ENCODE data around the gene DEFB124.
"Not testable (repeated sequence)": the region's sequence is repeated elsewhere in the genome, so short reads cannot be mapped to it uniquely, and the experiment has no call there.

Gene DEFB124

DNA sequence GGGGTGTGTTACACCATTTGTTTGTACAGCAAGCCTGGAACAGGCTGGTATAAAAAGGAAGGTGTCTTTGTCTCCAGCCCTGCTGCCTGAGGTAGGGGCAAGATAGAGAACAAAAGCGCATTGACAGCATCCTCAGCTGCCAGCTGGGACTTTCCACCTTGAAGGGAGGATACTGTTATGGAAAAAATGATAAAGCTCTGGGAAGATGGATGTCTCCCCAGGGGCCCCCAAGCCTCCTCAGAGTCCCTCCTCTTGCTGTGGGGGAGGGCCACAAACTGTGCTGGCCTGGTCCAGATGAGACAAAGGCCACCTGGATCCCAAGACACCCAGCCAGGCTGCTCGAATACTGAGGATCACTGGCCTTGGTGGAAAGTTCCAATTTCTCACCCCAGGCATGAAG is 13.2 kb upstream of the DEFB124 start:
- DNase-seq (ENCODE audit: low read depth): no peak

DNA sequence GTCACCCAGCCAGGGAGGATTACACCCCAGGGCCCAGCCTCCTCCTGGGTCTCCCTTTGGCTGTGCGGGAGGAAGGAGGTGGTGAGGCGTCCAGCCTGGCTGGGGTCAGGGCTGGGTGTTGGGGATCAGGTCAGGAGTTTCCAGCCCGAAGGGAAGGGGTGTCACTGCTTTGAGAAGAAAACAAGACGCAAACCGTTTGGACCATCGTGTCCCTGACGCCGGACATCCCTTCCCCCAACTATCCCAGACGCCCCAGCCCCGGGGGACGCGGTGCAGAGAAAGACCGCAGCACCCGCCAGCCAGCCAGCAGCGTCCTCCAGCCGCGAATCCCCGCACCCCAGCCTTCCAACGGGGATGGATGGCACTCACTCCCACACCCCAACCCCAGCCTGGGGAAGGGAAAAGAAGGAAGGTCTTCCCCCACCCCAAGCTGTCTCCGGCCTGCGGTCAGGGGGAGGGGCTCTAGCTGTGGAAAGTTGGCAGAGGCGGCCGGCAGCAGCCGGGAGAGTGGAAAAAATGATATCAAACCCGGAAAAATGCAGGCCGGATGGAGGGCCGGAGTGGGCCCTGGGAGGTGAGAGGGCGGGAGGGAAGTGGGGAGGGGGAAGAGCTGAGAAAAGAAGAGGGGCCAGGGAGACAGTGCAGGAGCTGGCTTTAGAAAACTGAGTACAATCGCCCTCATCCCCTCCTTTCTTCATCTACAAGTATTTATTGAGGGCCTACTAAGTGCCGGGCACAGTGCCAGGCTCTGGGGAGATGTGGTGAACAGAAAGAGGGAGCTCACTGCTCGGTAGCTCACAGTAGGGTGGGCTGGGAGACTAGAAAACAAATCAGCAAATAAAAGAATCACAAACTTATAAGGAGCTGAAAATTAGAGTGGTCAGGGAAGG is 10.8 kb upstream of the DEFB124 start:
- DNase-seq (ENCODE audit: low read depth): no peak

DNA sequence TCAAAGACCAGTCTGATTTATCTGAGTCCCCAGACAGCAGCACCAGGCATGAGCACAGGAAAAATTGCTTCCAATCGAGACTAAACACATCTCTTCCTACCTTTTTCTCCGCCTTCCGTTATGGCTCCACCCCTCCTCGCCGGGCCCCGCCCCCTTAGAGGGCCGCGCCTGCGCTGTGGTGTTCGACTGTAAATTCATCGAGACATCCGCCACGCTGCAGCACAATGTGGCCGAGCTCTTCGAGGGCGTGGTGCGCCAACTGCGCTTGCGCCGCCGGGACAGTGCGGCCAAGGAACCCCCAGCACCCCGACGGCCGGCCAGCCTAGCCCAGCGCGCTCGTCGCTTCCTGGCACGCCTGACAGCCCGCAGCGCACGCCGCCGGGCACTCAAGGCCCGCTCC is 9.1 kb upstream of the DEFB124 start:
- DNase-seq (ENCODE audit: low read depth): no peak

DNA sequence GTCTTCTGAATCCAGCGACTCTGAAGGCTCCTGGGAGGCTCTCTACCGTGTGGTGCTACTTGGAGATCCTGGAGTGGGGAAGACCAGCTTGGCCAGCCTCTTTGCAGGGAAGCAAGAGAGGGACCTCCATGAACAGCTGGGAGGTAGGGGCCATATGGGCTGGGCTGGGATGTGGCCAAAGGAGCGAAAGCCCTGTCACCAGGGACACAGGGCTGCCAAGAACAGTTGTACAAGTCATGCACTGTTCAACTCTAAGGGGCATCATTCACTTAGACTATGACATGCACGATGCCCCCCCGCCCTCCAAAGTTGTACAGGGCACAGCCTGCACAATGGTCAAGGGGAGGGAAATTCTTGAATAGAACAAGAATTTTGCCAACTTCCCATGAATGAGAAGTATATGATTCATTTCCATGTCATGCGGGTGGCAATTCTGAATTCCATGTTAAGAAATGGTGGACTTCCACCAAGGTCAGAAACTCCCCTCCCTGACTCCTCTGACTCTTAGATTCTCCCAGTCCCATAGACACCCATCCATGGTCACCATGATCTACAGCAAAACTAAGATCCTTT is 1.8 kb upstream of the DEFB124 start:
- DNase-seq (ENCODE audit: low read depth): no peak

- DNase-seq (ENCODE audit: low read depth): no peak
These were observed 1.3 kb upstream of the DEFB124 start for GRCh38 chr20:31476294-31476585.

GRCh38 chr20:31475472-31476293 is 756 bp upstream of the DEFB124 start:
- DNase-seq (ENCODE audit: low read depth): no peak

- no peak for DNase-seq (ENCODE audit: low read depth)
These were observed 860 bp downstream of the DEFB124 start for GRCh38 chr20:31474097-31474436.

GRCh38 chr20:31473331-31474096 is 1.4 kb downstream of the DEFB124 start:
- no peak for DNase-seq (ENCODE audit: low read depth)

DNA sequence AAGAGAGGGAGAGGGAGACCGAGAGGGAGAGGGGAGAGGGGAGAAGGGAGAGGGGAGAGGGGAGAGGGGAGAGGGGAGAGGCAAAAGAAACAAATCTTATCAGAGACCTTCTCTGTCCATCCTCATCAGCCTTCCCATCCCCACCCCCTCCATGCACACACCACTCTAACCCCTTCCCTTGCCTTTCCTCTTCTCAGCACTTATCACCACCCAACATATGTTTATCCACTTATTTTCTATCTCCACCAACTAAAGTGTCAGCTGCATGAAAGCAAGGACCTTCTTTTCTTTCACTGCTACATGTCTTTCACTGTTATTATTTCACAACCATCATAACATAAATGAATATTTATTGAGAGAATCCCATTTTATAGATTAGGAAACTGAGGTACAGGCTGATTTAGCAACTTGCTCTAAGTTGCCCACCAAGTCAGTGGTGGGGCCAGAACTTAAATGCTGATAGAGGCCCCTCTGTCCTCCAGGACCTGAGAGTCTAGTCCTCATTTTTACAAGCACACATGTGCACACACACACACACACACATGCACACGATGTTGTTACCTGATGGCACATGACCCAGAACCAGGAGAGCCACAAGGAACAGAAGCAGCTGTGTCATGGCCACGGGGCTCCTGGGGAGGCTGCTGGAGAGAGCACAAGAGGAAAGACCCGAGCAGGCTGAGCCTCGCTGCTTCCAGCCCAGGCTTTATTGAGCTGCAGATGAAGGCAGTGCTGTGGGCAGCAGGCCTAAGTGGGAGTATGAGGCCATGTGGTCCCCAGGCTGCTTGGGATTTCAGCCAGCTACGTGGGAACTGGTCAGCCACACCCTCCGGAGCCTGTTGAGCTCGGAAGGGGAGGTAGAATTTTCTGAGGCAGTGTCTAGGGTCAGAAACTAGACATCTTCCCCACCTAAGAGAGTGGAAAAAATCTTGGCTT is 2.3 kb downstream of the DEFB124 start:
- DNase-seq (ENCODE audit: low read depth): no peak

GRCh38 chr20:31470946-31471345 is 4.0 kb downstream of the DEFB124 start:
- not testable (repeated sequence) for DNase-seq (ENCODE audit: low read depth)

GRCh38 chr20:31454361-31454760 is 20.6 kb downstream of the DEFB124 start:
- no peak for DNase-seq (ENCODE audit: low read depth)

GRCh38 chr20:31452575-31452974 is 22.4 kb downstream of the DEFB124 start:
- no peak for DNase-seq (ENCODE audit: low read depth)

DNA sequence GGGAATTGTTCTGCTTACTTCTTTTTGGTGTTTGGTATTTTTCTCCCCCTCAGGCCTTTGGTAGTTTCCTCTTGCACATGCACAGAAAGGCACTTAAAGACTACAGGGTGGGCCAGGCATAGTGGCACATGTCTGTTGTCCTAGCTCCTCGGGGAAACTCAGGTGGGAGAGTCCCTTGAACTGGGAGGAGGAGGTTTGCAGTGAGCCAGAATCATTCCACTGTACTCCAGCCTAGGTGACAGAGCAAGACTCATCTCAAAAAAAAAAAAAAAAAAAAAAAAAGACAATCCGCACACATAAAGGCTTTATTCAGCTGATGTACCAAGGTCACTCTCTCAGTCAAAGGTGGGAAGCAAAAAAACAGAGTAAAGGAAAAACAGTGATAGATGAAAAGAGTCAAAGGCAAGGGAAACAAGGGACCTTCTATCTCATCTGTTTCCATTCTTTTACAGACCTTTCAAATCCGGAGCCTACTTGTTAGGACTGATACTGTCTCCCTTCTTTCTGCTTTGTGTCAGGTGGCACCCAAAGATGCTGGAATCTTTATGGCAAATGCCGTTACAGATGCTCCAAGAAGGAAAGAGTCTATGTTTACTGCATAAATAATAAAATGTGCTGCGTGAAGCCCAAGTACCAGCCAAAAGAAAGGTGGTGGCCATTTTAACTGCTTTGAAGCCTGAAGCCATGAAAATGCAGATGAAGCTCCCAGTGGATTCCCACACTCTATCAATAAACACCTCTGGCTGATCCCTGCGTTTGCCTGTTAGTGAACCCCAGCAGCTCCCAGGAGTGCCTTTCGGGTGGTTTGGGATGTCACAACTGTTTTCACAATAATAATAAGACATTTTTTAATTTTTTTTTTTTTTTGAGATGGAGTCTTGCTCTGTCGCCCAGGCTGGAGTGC is 25.2 kb downstream of the DEFB124 start:
- no peak for DNase-seq (ENCODE audit: low read depth)

DNA sequence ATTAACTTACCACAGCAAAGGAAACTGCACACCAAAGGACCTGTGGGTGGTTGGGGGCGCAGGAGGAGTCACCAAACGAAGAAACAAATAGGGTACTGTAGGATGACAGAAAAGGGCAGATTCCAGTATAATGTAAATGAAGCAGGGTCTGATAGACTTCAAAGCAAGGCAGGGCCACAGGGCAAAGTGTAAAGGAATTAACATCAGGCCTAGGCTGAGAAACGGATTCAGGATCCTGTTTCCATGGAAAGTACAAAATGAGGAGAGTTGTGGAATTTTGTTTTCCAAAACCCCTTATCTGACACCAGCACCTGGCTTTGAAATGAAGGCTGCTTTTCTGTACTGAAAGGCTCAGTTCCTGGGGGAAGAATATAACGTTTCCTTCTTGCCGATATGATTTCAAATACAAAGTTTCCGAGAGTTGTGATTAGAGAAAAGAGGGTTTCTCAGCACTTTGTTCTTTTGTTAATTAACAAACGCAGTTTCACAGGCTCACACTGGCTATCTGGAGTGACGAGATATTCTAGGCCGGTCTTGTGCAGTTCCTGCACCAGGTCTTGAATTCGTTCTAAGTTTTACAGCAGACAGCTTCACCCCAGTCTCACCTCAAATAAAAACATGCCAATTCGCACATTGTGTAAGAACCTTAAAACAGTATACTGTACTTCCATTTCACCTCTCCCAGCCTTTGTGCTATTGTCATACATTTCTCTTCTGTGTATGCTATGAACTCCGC is 28.7 kb downstream of the DEFB124 start:
- DNase-seq (ENCODE audit: low read depth): no peak

GRCh38 chr20:31440012-31440659 is 34.8 kb downstream of the DEFB124 start, which contains the start of gene DEFB123:
Gene DEFB123, plus strand, starts transcription at chr20:31440632. Its CDS starts 67 bp downstream, at chr20:31440699.
- DNase-seq (ENCODE audit: low read depth): no peak

DNA sequence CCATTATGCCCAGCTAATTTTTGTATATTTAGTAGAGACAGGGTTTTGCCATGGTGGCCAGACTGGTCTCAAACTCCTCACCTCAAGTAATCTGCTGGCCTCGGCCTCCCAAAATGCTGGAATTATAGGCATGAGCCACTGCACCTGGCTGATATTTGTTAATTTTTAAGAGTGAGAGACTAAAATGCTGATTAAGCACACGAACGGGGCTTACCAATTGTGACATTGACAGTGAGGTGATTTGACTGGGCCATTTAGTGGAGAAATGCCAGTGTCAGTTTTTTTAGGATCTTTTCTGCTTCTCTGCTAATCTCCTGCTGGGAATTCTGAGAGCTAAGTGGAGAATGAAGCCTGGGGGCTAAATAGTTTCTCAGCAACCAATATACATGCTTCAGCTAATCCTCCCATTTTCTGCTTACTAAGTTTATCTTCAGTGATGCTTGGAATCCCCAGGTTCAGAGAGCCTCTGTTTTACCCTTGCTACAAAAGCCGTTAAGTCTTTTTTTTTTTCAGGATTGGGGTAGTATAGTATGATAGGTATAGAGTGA is 44.3 kb downstream of the DEFB124 start:
- DNase-seq (ENCODE audit: low read depth): no peak

- not testable (repeated sequence) for DNase-seq (ENCODE audit: low read depth)
These were observed 47.4 kb downstream of the DEFB124 start for GRCh38 chr20:31427576-31427975.

DNA sequence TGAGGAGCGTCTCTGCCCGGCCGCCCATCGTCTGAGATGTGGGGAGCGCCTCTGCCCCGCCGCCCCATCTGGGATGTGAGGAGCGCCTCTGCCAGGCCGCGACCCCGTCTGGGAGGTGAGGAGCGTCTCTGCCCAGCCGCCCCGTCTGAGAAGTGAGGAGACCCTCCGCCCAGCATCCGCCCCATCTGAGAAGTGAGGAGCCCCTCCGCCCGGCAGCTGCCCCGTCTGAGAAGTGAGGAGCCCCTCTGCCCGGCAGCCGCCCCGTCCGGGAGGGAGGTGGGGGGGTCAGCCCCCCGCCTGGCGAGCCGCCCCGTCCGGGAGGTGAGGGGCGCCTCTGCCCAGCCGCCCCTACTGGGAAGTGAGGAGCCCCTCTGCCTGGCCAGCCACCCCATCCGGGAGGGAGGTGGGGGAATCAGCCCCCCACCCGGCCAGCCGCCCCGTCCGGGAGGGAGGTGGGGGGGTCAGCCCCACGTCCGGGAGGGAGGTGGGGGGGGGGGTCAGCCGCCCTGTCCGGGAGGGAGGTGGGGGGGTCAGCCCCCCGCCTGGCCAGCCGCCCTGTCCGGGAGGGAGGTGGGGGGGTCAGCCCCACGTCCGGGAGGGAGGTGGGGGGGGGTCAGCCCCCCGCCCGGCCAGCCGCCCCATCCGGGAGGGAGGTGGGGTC is 47.9 kb downstream of the DEFB124 start:
- DNase-seq (ENCODE audit: low read depth): not testable (repeated sequence)

Data from activated T-cell treated with anti-CD3 and anti-CD28 coated beads for 48 hours (primary cell).